Liver (tissue), 2 donors: ENCODE data around the gene ZNF335.

Source experiments
- CTCF ChIP-seq: fragments of 150-350 bp; IDR thresholded peaks from 2 replicates; pipeline ENCODE4 v1.5.1; 2017; ENCODE audit warnings: improper control_type of control experiment, low read depth, low read length; ENCODE audit not compliant: missing input control
- FOXA1 ChIP-seq: IDR thresholded peaks from 2 replicates; pipeline ENCODE4 v1.6.1; 2016; ENCODE audit warnings: antibody characterized with exemption
- donor health status: healthy.

GRCh38 chr20:46011631-46012482 is 39.9 kb upstream of the ZNF335 start:
- TF ChIP-seq CTCF (peak; percentile 10), FOXA1 (no peak)
